T-helper 2 cell treated with Interferon-gamma antibody and Interleukin-4, amounts not matched to agents 5 μg/mL and 100 μg/mL, for 36 hours (primary cell): ENCODE measurements around the gene MSMB.
"Not testable (repeated sequence)": the region's sequence is repeated elsewhere in the genome, so short reads cannot be mapped to it uniquely, and the experiment has no call there.

ENCODE experiments used
- DNase-seq: peaks from one replicate; pipeline ENCODE4 v3.0.0; 2021; ENCODE audit warnings: low spot score
- H3K27ac Mint-ChIP-seq: one replicate; pipeline ENCODE4 v1.8.0; 2021; ENCODE audit warnings: mild to moderate bottlenecking, mixed read lengths
- H3K27me3 Mint-ChIP-seq: one replicate; pipeline ENCODE4 v1.8.0; 2021; ENCODE audit warnings: low read depth, mixed read lengths
- H3K36me3 Mint-ChIP-seq: one replicate; pipeline ENCODE4 v1.8.0; 2021; ENCODE audit warnings: low read depth, mixed read lengths
- H3K4me1 Mint-ChIP-seq: one replicate; pipeline ENCODE4 v1.8.0; 2021; ENCODE audit warnings: low read depth, mixed read lengths
- H3K4me3 Mint-ChIP-seq: one replicate; pipeline ENCODE4 v1.8.0; 2022; ENCODE audit warnings: mild to moderate bottlenecking, moderate library complexity, mixed read lengths
- H3K9me3 Mint-ChIP-seq: one replicate; pipeline ENCODE4 v1.8.0; 2021; ENCODE audit warnings: mixed read lengths

Gene MSMB

GRCh38 chr10:46017733-46018132 is 28.3 kb downstream of the MSMB start:
- Mint-ChIP-seq H3K36me3 (peaks cover 34% of the 10 kb centered on the region), H3K9me3 (no peaks in the 10 kb centered on the region), H3K4me3 (no peak overlapping the region), H3K4me1 (peaks cover 36% of the 10 kb centered on the region), H3K27me3 (no peaks in the 10 kb centered on the region), H3K27ac (no peak overlapping the region)
- no peak for DNase-seq

- Mint-ChIP-seq H3K27me3 (no peaks in the 10 kb centered on the region), H3K9me3 (no peaks in the 10 kb centered on the region), H3K4me1 (peaks cover 29% of the 10 kb centered on the region), H3K4me3 (no peak overlapping the region), H3K27ac (peak overlapping the region; percentile 53), H3K36me3 (peaks cover 36% of the 10 kb centered on the region)
- DNase-seq, result no peak
Measured at GRCh38 chr10:46016811-46017210, 29.3 kb downstream of the MSMB start.

GRCh38 chr10:46016190-46016589 is 29.9 kb downstream of the MSMB start:
- Mint-ChIP-seq H3K36me3 (peaks cover 40% of the 10 kb centered on the region), H3K9me3 (no peaks in the 10 kb centered on the region), H3K27me3 (no peaks in the 10 kb centered on the region), H3K4me1 (peaks cover 28% of the 10 kb centered on the region), H3K4me3 (no peak overlapping the region), H3K27ac (no peak overlapping the region)
- DNase-seq, result no peak

- peaks cover 48% of the 10 kb centered on the region for H3K36me3 Mint-ChIP-seq
Measured at GRCh38 chr10:46014683-46015405, 31.2 kb downstream of the MSMB start.

GRCh38 chr10:46014206-46014605 is 31.9 kb downstream of the MSMB start:
- no peaks in the 10 kb centered on the region for H3K9me3 Mint-ChIP-seq
- peaks cover 47% of the 10 kb centered on the region for H3K36me3 Mint-ChIP-seq
- H3K27ac Mint-ChIP-seq, result no peak overlapping the region
- H3K4me3 Mint-ChIP-seq, result no peak overlapping the region
- DNase-seq, result no peak
- H3K27me3 Mint-ChIP-seq, result no peaks in the 10 kb centered on the region
- peaks cover 12% of the 10 kb centered on the region for H3K4me1 Mint-ChIP-seq

More at GRCh38 chr10:46014683-46015405, 31.2 kb downstream of the MSMB start:
- H3K9me3 Mint-ChIP-seq, result no peaks in the 10 kb centered on the region
- no peak overlapping the region for H3K4me3 Mint-ChIP-seq
- no peak for DNase-seq
- H3K27me3 Mint-ChIP-seq, result no peaks in the 10 kb centered on the region
- H3K27ac Mint-ChIP-seq, result no peak overlapping the region
- H3K4me1 Mint-ChIP-seq, result peaks cover 18% of the 10 kb centered on the region

GRCh38 chr10:46012746-46013145 is 33.3 kb downstream of the MSMB start:
- peaks cover 57% of the 10 kb centered on the region for H3K36me3 Mint-ChIP-seq
- H3K9me3 Mint-ChIP-seq, result no peaks in the 10 kb centered on the region
- peaks cover 7% of the 10 kb centered on the region for H3K4me1 Mint-ChIP-seq
- no peaks in the 10 kb centered on the region for H3K27me3 Mint-ChIP-seq
- DNase-seq, result no peak
- H3K4me3 Mint-ChIP-seq, result no peak overlapping the region
- no peak overlapping the region for H3K27ac Mint-ChIP-seq

GRCh38 chr10:46006219-46006618 is 39.9 kb downstream of the MSMB start:
- DNase-seq, result no peak
- no peak overlapping the region for H3K27ac Mint-ChIP-seq
- peaks cover 1% of the 10 kb centered on the region for H3K4me1 Mint-ChIP-seq
- no peak overlapping the region for H3K4me3 Mint-ChIP-seq
- no peaks in the 10 kb centered on the region for H3K27me3 Mint-ChIP-seq
- H3K36me3 Mint-ChIP-seq, result peaks cover 63% of the 10 kb centered on the region
- H3K9me3 Mint-ChIP-seq, result no peaks in the 10 kb centered on the region

GRCh38 chr10:46005383-46005782 is 40.7 kb downstream of the MSMB start:
- Mint-ChIP-seq H3K36me3 (peaks cover 64% of the 10 kb centered on the region), H3K27ac (no peak overlapping the region), H3K4me3 (no peak overlapping the region), H3K4me1 (peaks cover 1% of the 10 kb centered on the region), H3K9me3 (no peaks in the 10 kb centered on the region), H3K27me3 (no peaks in the 10 kb centered on the region)
- DNase-seq, result no peak

- Mint-ChIP-seq H3K36me3 (peaks cover 65% of the 10 kb centered on the region), H3K9me3 (no peaks in the 10 kb centered on the region), H3K27me3 (no peaks in the 10 kb centered on the region), H3K27ac (no peak overlapping the region), H3K4me1 (peaks cover 1% of the 10 kb centered on the region), H3K4me3 (no peak overlapping the region)
- DNase-seq, result no peak
Measured at GRCh38 chr10:46004963-46005362, 41.1 kb downstream of the MSMB start.

GRCh38 chr10:46002916-46003693 is 43.0 kb downstream of the MSMB start:
- Mint-ChIP-seq H3K27me3 (no peaks in the 10 kb centered on the region), H3K4me1 (no peaks in the 10 kb centered on the region), H3K4me3 (no peak overlapping the region), H3K27ac (no peak overlapping the region), H3K36me3 (peaks cover 71% of the 10 kb centered on the region), H3K9me3 (no peaks in the 10 kb centered on the region)
- no peak for DNase-seq

- not testable (repeated sequence) for H3K9me3 Mint-ChIP-seq, DNase-seq, H3K4me1 Mint-ChIP-seq, H3K4me3 Mint-ChIP-seq, H3K27me3 Mint-ChIP-seq, H3K27ac Mint-ChIP-seq
- H3K36me3 Mint-ChIP-seq, result peaks cover 69% of the 10 kb centered on the region
Measured at GRCh38 chr10:46002189-46002687, 43.8 kb downstream of the MSMB start.

- DNase-seq, result no peak
- Mint-ChIP-seq H3K27me3 (no peaks in the 10 kb centered on the region), H3K4me3 (no peak overlapping the region), H3K9me3 (no peaks in the 10 kb centered on the region), H3K4me1 (no peaks in the 10 kb centered on the region), H3K27ac (no peak overlapping the region), H3K36me3 (peaks cover 65% of the 10 kb centered on the region)
Measured at GRCh38 chr10:46001187-46001756, 44.8 kb downstream of the MSMB start.

GRCh38 chr10:46000538-46000937 is 45.5 kb downstream of the MSMB start:
- Mint-ChIP-seq H3K9me3 (no peaks in the 10 kb centered on the region), H3K27me3 (no peaks in the 10 kb centered on the region), H3K27ac (no peak overlapping the region), H3K4me1 (no peaks in the 10 kb centered on the region), H3K36me3 (peaks cover 61% of the 10 kb centered on the region), H3K4me3 (no peak overlapping the region)
- no peak for DNase-seq

- peaks cover 57% of the 10 kb centered on the region for H3K36me3 Mint-ChIP-seq
- not testable (repeated sequence) for H3K9me3 Mint-ChIP-seq, DNase-seq, H3K4me1 Mint-ChIP-seq, H3K27ac Mint-ChIP-seq, H3K4me3 Mint-ChIP-seq, H3K27me3 Mint-ChIP-seq
Measured at GRCh38 chr10:45999955-46000354, 46.1 kb downstream of the MSMB start.
